Measurements from ENCODE around the gene ZNF534. TPM values are rescaled to one million over a fixed set of nuclear protein-coding genes. Genes with fewer than 3 reads are reported as not detected.

ZNF534 gene
- total and polyA plus RNA-seq, 2 of the 8 experiments (the other 6 are each of a cell fraction or from before 2014, with no cell fraction given) = not detected

- TF ChIP-seq CHD7 (IDR thresholded peaks at IDR 0.05; ENCODE audit: insufficient replicate concordance, low read length) = no peak
- no peak for TF ChIP-seq GTF2F1 (IDR thresholded peaks at IDR 0.05; ENCODE audit: borderline replicate concordance, low read depth, low read length)
- TF ChIP-seq SUZ12 (IDR thresholded peaks at IDR 0.05; ENCODE audit: low read length) = no peak
- no peak for TF ChIP-seq CHD2 (IDR thresholded peaks at IDR 0.05; ENCODE audit: low read length)
- TF ChIP-seq TAF1 (IDR thresholded peaks at IDR 0.05; ENCODE audit: low read depth, low read length) = no peak
- TF ChIP-seq TEAD4 (IDR thresholded peaks at IDR 0.05; ENCODE audit: low read depth, low read length) = no peak
- no peak for TF ChIP-seq SAP30 (IDR thresholded peaks at IDR 0.05; ENCODE audit: insufficient read depth, insufficient replicate concordance, low read length)
- TF ChIP-seq CREB1 (IDR thresholded peaks at IDR 0.05) = no peak
- TF ChIP-seq POLR2A (IDR thresholded peaks at IDR 0.05; ENCODE audit: control extremely low read depth in 1 of 2, low read depth in 2 of 2, low read length in 2 of 2) = no peak
- TF ChIP-seq CEBPB (IDR thresholded peaks at IDR 0.05; ENCODE audit: low read depth, low read length) = no peak
- no peak for TF ChIP-seq RFX5 (IDR thresholded peaks at IDR 0.05; ENCODE audit: borderline replicate concordance, low read depth, low read length)
- no peak for TF ChIP-seq EP300 (IDR thresholded peaks at IDR 0.05; ENCODE audit: borderline replicate concordance in 1 of 2, low read depth in 2 of 2, low read length in 2 of 2)
- no peak for TF ChIP-seq SIN3A (conservative IDR thresholded peaks at IDR 0.05 in 1 of 2, IDR thresholded peaks at IDR 0.05 in 1 of 2; ENCODE audit: low read depth in 1 of 2, low read length in 2 of 2)
These were observed 22.3 kb downstream of the ZNF534 start (continued) for GRCh38 chr19:52451241-52451640.

Data from H1 (cell line).